Calu3 (cell line): ENCODE results near the gene ZNF408. TPM values are rescaled to one million over a fixed set of nuclear protein-coding genes. Genes with fewer than 3 reads are reported as not detected.
A peak's percentile ranks its signal among the peaks of the same experiment; 100 is the strongest.

ENCODE experiments used
- Bru-seq: library from RNA; stranded (reverse); fragments of 400-500 nt; gene quantifications from one replicate; lab custom pipeline; 2021; lab: Mats Ljungman, UMichigan
- BruChase-seq, 2 experiments: library from RNA; stranded (reverse); fragments of 400-500 nt; gene quantifications; one replicate each; lab custom pipeline; 2021; lab: Mats Ljungman, UMichigan
- BruUV-seq: library from RNA; stranded (reverse); fragments of 400-500 nt; replicated peaks from 2 replicates; lab custom pipeline; 2021; lab: Mats Ljungman, UMichigan
- CTCF ChIA-PET: fragments of 300-600 bp; sonication (Branson Sonifier 250); formaldehyde crosslinking; loops from one replicate; lab custom pipeline; 2022; ENCODE audit warnings: antibody characterized with exemption; lab: Charles Lee
- DNase-seq: peaks from one replicate; pipeline ENCODE4 v3.0.0; 2022
- H3K27ac Mint-ChIP-seq: one replicate; pipeline ENCODE4 v1.8.0; 2022; ENCODE audit warnings: mixed read lengths; ENCODE audit not compliant: unreplicated experiment
- H3K27me3 Mint-ChIP-seq: one replicate; pipeline ENCODE4 v1.8.0; 2022; ENCODE audit warnings: mixed read lengths; ENCODE audit not compliant: unreplicated experiment
- H3K36me3 Mint-ChIP-seq: one replicate; pipeline ENCODE4 v1.8.0; 2022; ENCODE audit warnings: mild to moderate bottlenecking, moderate library complexity, mixed read lengths; ENCODE audit not compliant: insufficient read depth, unreplicated experiment
- H3K4me1 Mint-ChIP-seq: one replicate; pipeline ENCODE4 v1.8.0; 2022; ENCODE audit warnings: mild to moderate bottlenecking, low read depth, mixed read lengths; ENCODE audit not compliant: unreplicated experiment
- H3K4me3 Mint-ChIP-seq: one replicate; pipeline ENCODE4 v1.8.0; 2022; ENCODE audit warnings: mild to moderate bottlenecking, low read depth, moderate library complexity, mixed read lengths; ENCODE audit not compliant: unreplicated experiment
- H3K9me3 Mint-ChIP-seq: one replicate; pipeline ENCODE4 v1.8.0; 2022; ENCODE audit warnings: low read depth, mixed read lengths; ENCODE audit not compliant: unreplicated experiment
- CTCF ChIP-seq: fragments of 200-600 bp; IDR thresholded peaks from one replicate; pipeline ENCODE4 v1.8.0; 2022; ENCODE audit warnings: antibody characterized with exemption; ENCODE audit not compliant: unreplicated experiment
- intact Hi-C: fragments of 100-400 bp; cut with micrococcal nuclease; formaldehyde crosslinking; loops from one replicate; pipeline ENCODE4 v1.10.0; 2022; ENCODE audit not compliant: unreplicated experiment
- long read RNA-seq: library from polyadenylated mRNA; stranded (forward); transcript quantifications from one replicate; pipeline ENCODE4 v2.0.0, GENCODE V29; 2022
- total RNA-seq: library from RNA; stranded (reverse); gene quantifications from 2 replicates; pipeline ENCODE4 v1.2.3, GENCODE V29; 2022

Gene ZNF408
- total RNA-seq (14.8 and 15.5 TPM in 2 replicates), Bru-seq, nascent RNA (percentile 72 among the genes with signal in this experiment), BruChase-seq, experiment 1, labeled RNA remaining after a 6-hour chase (percentile 62 among the genes with signal in this experiment), BruChase-seq, experiment 2, labeled RNA remaining after a 2-hour chase (percentile 67 among the genes with signal in this experiment)
- long read RNA-seq, transcript ZNF408-201 (5 exons, 2,442 nt) = major isoform, 13 of 38 reads
- long read RNA-seq, partial matches to known transcripts = 3 of 38 reads
- long read RNA-seq, other reads (novel, unspliced or antisense) = 22 of 38 reads

- CTCF ChIA-PET = interaction anchor here (0.7 kb wide), 1 partner anchor 10 kb away, joined by 3 read pairs; no protein-coding TSS in a partner anchor
- DNase-seq = peak; percentile 99
- intact Hi-C loops = no loop called here
- peaks cover 10% of the 10 kb centered on the region for H3K4me1 Mint-ChIP-seq
- H3K4me3 Mint-ChIP-seq = peak within 1 kb of the TSS; percentile 98
- no peak for TF ChIP-seq CTCF
- H3K36me3 Mint-ChIP-seq = peaks cover 47% of the 10 kb centered on the region
- peak within 1 kb of the TSS; percentile 97 for H3K27ac Mint-ChIP-seq
- no TSS peak for BruUV-seq
- H3K27me3 Mint-ChIP-seq = no peaks in the 10 kb centered on the region
- H3K9me3 Mint-ChIP-seq = no peaks in the 10 kb centered on the region
Measured at GRCh38 chr11:46700241-46701077, at the start of gene ZNF408, which contains the start of gene ARHGAP1. ZNF408 (plus strand) TSS chr11:46701031; CDS start chr11:46701048, 17 bp downstream. ARHGAP1 (minus strand) TSS chr11:46700619; CDS start chr11:46696107, 4,512 bp downstream.

- TF ChIP-seq CTCF = no peak
- Mint-ChIP-seq H3K36me3 (peaks cover 25% of the 10 kb centered on the region), H3K27me3 (no peaks in the 10 kb centered on the region), H3K9me3 (no peaks in the 10 kb centered on the region), H3K4me3 (no peak overlapping the region), H3K27ac (no peak overlapping the region), H3K4me1 (no peaks in the 10 kb centered on the region)
- DNase-seq = no peak
- intact Hi-C loops = no loop called here
- BruUV-seq = no TSS peak
- CTCF ChIA-PET = no interaction called here
Measured at GRCh38 chr11:46655631-46656030, 45.2 kb upstream of the ZNF408 start.

GRCh38 chr11:46657186-46657585 is 43.6 kb upstream of the ZNF408 start:
- Mint-ChIP-seq H3K27me3 (no peaks in the 10 kb centered on the region), H3K4me1 (no peaks in the 10 kb centered on the region), H3K4me3 (no peak overlapping the region), H3K27ac (no peak overlapping the region), H3K9me3 (no peaks in the 10 kb centered on the region), H3K36me3 (peaks cover 35% of the 10 kb centered on the region)
- no TSS peak for BruUV-seq
- TF ChIP-seq CTCF = no peak
- CTCF ChIA-PET = no interaction called here
- intact Hi-C loops = no loop called here
- no peak for DNase-seq

- DNase-seq = no peak
- no peaks in the 10 kb centered on the region for H3K27me3 Mint-ChIP-seq
- no TSS peak for BruUV-seq
- H3K36me3 Mint-ChIP-seq = peaks cover 37% of the 10 kb centered on the region
- intact Hi-C loops = no loop called here
- CTCF ChIA-PET = no interaction called here
- TF ChIP-seq CTCF = no peak
- no peaks in the 10 kb centered on the region for H3K9me3 Mint-ChIP-seq
- H3K27ac Mint-ChIP-seq = no peak overlapping the region
- H3K4me3 Mint-ChIP-seq = no peak overlapping the region
- H3K4me1 Mint-ChIP-seq = no peaks in the 10 kb centered on the region
Measured at GRCh38 chr11:46658259-46658658, 42.6 kb upstream of the ZNF408 start.
